ENCODE data around the gene STXBP5.

STXBP5 gene

GRCh38 chr6:147341486-147341885 is 137.3 kb downstream of the STXBP5 start:
- H3K27ac ChIP-seq (ENCODE audit: low read length) = no peak overlapping the region
- H3K27me3 ChIP-seq (ENCODE audit: low read depth, low read length) = no peaks in the 10 kb centered on the region
- no peak overlapping the region for H3K9ac ChIP-seq (ENCODE audit: low read length)
- H3K36me3 ChIP-seq (replicated peaks; ENCODE audit: low read depth, low read length) = no peaks in the 10 kb centered on the region
- TF ChIP-seq CTCF (IDR thresholded peaks at IDR 0.05; ENCODE audit: low read depth, low read length) (no peak), EZH2phosphoT487 (IDR thresholded peaks at IDR 0.05; ENCODE audit: low read depth) (no peak)
- H3K79me2 ChIP-seq (ENCODE audit: low read length) = no peaks in the 10 kb centered on the region
- H4K20me1 ChIP-seq (ENCODE audit: insufficient read depth, low read length) = no peaks in the 10 kb centered on the region
- H3K4me1 ChIP-seq (ENCODE audit: low read length) = no peaks in the 10 kb centered on the region
- no peak overlapping the region for H3K4me2 ChIP-seq (ENCODE audit: low read length)
- no peaks in the 10 kb centered on the region for H3K9me3 ChIP-seq (ENCODE audit: insufficient read depth, low read length)
- H3K4me3 ChIP-seq (ENCODE audit: low read length) = no peak overlapping the region
- H2AFZ ChIP-seq (ENCODE audit: low read depth, low read length) = no peak overlapping the region

- H3K4me3 ChIP-seq (ENCODE audit: low read length) = no peak overlapping the region
- H3K9ac ChIP-seq (ENCODE audit: low read length) = no peak overlapping the region
- no peaks in the 10 kb centered on the region for H3K79me2 ChIP-seq (ENCODE audit: low read length)
- no peak for TF ChIP-seq EZH2phosphoT487 (IDR thresholded peaks at IDR 0.05; ENCODE audit: low read depth)
- TF ChIP-seq CTCF (IDR thresholded peaks at IDR 0.05; ENCODE audit: low read depth, low read length) = no peak
- H3K4me2 ChIP-seq (ENCODE audit: low read length) = no peak overlapping the region
- no peaks in the 10 kb centered on the region for H3K9me3 ChIP-seq (ENCODE audit: insufficient read depth, low read length)
- no peaks in the 10 kb centered on the region for H3K27me3 ChIP-seq (ENCODE audit: low read depth, low read length)
- no peak overlapping the region for H3K27ac ChIP-seq (ENCODE audit: low read length)
- no peaks in the 10 kb centered on the region for H3K36me3 ChIP-seq (replicated peaks; ENCODE audit: low read depth, low read length)
- no peaks in the 10 kb centered on the region for H3K4me1 ChIP-seq (ENCODE audit: low read length)
- no peak overlapping the region for H2AFZ ChIP-seq (ENCODE audit: low read depth, low read length)
- H4K20me1 ChIP-seq (ENCODE audit: insufficient read depth, low read length) = no peaks in the 10 kb centered on the region
Measured at GRCh38 chr6:147345902-147346301, 141.7 kb downstream of the STXBP5 start.

- TF ChIP-seq CTCF (IDR thresholded peaks at IDR 0.05; ENCODE audit: low read depth, low read length) (no peak), EZH2phosphoT487 (IDR thresholded peaks at IDR 0.05; ENCODE audit: low read depth) (no peak)
- no peak overlapping the region for H2AFZ ChIP-seq (ENCODE audit: low read depth, low read length)
- no peak overlapping the region for H3K4me2 ChIP-seq (ENCODE audit: low read length)
- H3K27ac ChIP-seq (ENCODE audit: low read length) = no peak overlapping the region
- no peaks in the 10 kb centered on the region for H3K36me3 ChIP-seq (replicated peaks; ENCODE audit: low read depth, low read length)
- no peaks in the 10 kb centered on the region for H3K79me2 ChIP-seq (ENCODE audit: low read length)
- no peaks in the 10 kb centered on the region for H3K4me1 ChIP-seq (ENCODE audit: low read length)
- H3K4me3 ChIP-seq (ENCODE audit: low read length) = no peak overlapping the region
- no peaks in the 10 kb centered on the region for H4K20me1 ChIP-seq (ENCODE audit: insufficient read depth, low read length)
- H3K27me3 ChIP-seq (ENCODE audit: low read depth, low read length) = no peaks in the 10 kb centered on the region
- no peak overlapping the region for H3K9ac ChIP-seq (ENCODE audit: low read length)
- H3K9me3 ChIP-seq (ENCODE audit: insufficient read depth, low read length) = no peaks in the 10 kb centered on the region
Measured at GRCh38 chr6:147347179-147347881, 143.1 kb downstream of the STXBP5 start.

GRCh38 chr6:147347882-147348575 is 143.8 kb downstream of the STXBP5 start:
- H2AFZ ChIP-seq (ENCODE audit: low read depth, low read length) = no peak overlapping the region
- no peak overlapping the region for H3K9ac ChIP-seq (ENCODE audit: low read length)
- H3K79me2 ChIP-seq (ENCODE audit: low read length) = no peaks in the 10 kb centered on the region
- no peaks in the 10 kb centered on the region for H4K20me1 ChIP-seq (ENCODE audit: insufficient read depth, low read length)
- H3K4me2 ChIP-seq (ENCODE audit: low read length) = no peak overlapping the region
- H3K9me3 ChIP-seq (ENCODE audit: insufficient read depth, low read length) = no peaks in the 10 kb centered on the region
- H3K27me3 ChIP-seq (ENCODE audit: low read depth, low read length) = no peaks in the 10 kb centered on the region
- H3K27ac ChIP-seq (ENCODE audit: low read length) = no peak overlapping the region
- H3K4me1 ChIP-seq (ENCODE audit: low read length) = no peaks in the 10 kb centered on the region
- no peak overlapping the region for H3K4me3 ChIP-seq (ENCODE audit: low read length)
- H3K36me3 ChIP-seq (replicated peaks; ENCODE audit: low read depth, low read length) = no peaks in the 10 kb centered on the region
- no peak for TF ChIP-seq CTCF (IDR thresholded peaks at IDR 0.05; ENCODE audit: low read depth, low read length)
